ENCODE measurements around the gene RTN4. TPM values are rescaled to one million over a fixed set of nuclear protein-coding genes. Genes with fewer than 3 reads are reported as not detected.
"Not testable (repeated sequence)": the region's sequence is repeated elsewhere in the genome, so short reads cannot be mapped to it uniquely, and the experiment has no call there.

Gene RTN4
- total RNA-seq, result 100 to 1,000 TPM; 199 to 541 TPM
- polyA plus RNA-seq (ENCODE audit: insufficient read length in 2 of 2), result 100 to 1,000 TPM; 565 to 652 TPM
- long read RNA-seq, donor 1, full-length matches to known transcripts, result 141 of 289 reads
- long read RNA-seq, donor 1, partial matches to known transcripts, result 148 of 289 reads
- long read RNA-seq, donor 1, other reads (novel, unspliced or antisense), result 0 of 289 reads
- long read RNA-seq, donor 2, transcript RTN4-201 (7 exons, 2,333 nt), result major isoform, 11 of 60 reads
- long read RNA-seq, donor 2, transcript RTN4-205 (7 exons, 1,898 nt), result minor isoform, 8 of 60 reads
- long read RNA-seq, donor 2, partial matches to known transcripts, result 34 of 60 reads
- long read RNA-seq, donor 2, other reads (novel, unspliced or antisense), result 0 of 60 reads
- long read RNA-seq, donor 3, full-length matches to known transcripts, result 67 of 149 reads
- long read RNA-seq, donor 3, partial matches to known transcripts, result 82 of 149 reads
- long read RNA-seq, donor 3, other reads (novel, unspliced or antisense), result 0 of 149 reads
- long read RNA-seq, donor 4, transcript RTN4-215 (2 exons, 860 nt), result minor isoform, 12 of 55 reads
- long read RNA-seq, donor 4, transcript RTN4-201 (7 exons, 2,333 nt), result major isoform, 37 of 55 reads
- long read RNA-seq, donor 4, partial matches to known transcripts, result 0 of 55 reads
- long read RNA-seq, donor 4, other reads (novel, unspliced or antisense), result 0 of 55 reads

DNA sequence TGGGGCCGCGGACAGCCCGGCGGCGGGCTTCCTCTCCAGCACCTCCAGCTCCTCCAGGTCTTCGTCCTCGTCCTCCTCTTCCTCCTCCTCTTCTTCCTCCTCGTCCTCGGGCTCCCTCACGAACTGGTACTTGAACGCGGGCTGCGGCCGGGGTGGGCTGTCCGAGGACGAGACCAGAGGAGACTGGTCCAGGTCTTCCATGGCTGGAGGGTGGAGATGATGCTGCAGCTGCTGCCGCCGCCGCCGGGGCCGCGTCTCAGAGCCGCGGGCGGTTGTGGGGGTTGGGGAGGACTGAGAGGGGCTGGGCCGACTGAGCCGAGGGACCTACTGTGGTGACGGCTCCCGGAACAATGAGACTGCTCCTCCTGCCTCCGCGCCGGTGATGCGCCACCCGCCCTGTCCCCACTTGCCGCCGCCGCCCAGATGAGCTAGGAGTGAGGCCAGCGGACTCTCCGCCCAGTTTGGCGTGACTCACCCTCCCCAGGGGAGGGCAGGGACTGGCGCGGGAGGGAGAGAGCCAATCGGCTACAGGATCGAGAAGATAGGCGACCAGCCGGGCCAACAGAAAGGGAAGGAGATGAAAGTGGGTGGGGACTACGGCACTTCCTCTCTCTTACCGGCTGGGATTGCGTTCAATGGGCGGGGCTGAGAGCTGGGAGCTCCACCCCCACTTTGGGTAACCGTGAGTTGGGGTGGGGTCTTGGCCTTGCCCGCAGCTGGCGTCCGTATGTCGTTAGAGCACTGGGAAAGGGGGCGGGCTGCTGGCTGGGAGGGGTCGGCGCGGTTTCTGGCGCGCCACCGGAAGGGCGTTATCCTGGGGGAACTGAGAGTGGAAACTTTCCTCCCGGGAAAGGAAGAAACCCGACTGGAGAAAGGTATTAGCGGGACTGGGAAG lies at the start of gene RTN4:
TSS of gene RTN4 (minus strand) at position 352 of the 895 bp plus-strand sequence. CDS start at position 201, 151 bp downstream.
- Histone ChIP-seq H3K27me3 (ENCODE audit: control insufficient read depth, insufficient read depth, low read length) (no peaks in the 10 kb centered on the region), H3K4me1 (ENCODE audit: control insufficient read depth, insufficient read depth, low read length) (peaks cover 5% of the 10 kb centered on the region), H3K27ac (ENCODE audit: low read depth, low read length) (peak within 1 kb of the TSS; percentile 99), H3K36me3 (ENCODE audit: control insufficient read depth, insufficient read depth, low read length) (no peaks in the 10 kb centered on the region), H3K4me3 (ENCODE audit: low read depth, low read length) (peak within 1 kb of the TSS; percentile 73), H3K9me3 (ENCODE audit: control insufficient read depth, insufficient read depth, low read length) (no peaks in the 10 kb centered on the region)
- DNase-seq (ENCODE audit: low read depth in 4 of 6, low spot score in 6 of 6), result peak; percentile 93 to 100 (median 98)
- under 1% methylated on average over 53 of the region's 66 CpGs for WGBS (ENCODE audit: insufficient coverage)

DNA sequence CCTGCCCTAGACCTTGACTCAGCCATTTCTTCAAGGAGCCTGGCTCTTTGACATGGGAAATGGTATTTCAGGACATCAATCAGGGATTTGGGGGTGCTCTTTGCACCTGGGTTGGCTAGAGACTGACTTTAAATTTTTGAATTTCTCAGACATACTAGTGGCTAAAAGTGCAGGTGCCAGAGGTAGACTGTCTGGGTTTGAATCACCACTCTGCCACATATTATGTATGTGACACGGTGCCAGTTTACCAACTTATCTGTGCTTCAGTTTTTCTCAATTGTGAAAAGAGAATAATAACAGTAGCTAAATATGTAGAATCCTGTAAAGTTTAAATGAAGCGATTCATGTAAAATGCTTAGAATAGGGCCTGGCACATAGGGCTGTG lies 49.2 kb upstream of the RTN4 start:
- Histone ChIP-seq H3K36me3 (ENCODE audit: control insufficient read depth, insufficient read depth, low read length) (no peaks in the 10 kb centered on the region), H3K27ac (ENCODE audit: low read depth, low read length) (no peak overlapping the region), H3K4me3 (ENCODE audit: low read depth, low read length) (no peak overlapping the region), H3K27me3 (ENCODE audit: control insufficient read depth, insufficient read depth, low read length) (no peaks in the 10 kb centered on the region), H3K4me1 (ENCODE audit: control insufficient read depth, insufficient read depth, low read length) (no peaks in the 10 kb centered on the region), H3K9me3 (ENCODE audit: control insufficient read depth, insufficient read depth, low read length) (no peaks in the 10 kb centered on the region)
- WGBS (ENCODE audit: insufficient coverage), result no CpG with 5 or more reads among the region's 2 CpGs
- no peak for DNase-seq (ENCODE audit: low read depth in 4 of 6, low spot score in 6 of 6)

GRCh38 chr2:55097461-55098410 lies 47.5 kb upstream of the RTN4 start:
- H3K4me1 ChIP-seq (ENCODE audit: control insufficient read depth, insufficient read depth, low read length), result no peaks in the 10 kb centered on the region
- H3K4me3 ChIP-seq (ENCODE audit: low read depth, low read length), result no peak overlapping the region
- H3K27ac ChIP-seq (ENCODE audit: low read depth, low read length), result no peak overlapping the region
- WGBS (ENCODE audit: insufficient coverage), result 100% methylated on average over 1 of the region's 6 CpGs
- no peak for DNase-seq (ENCODE audit: low read depth in 4 of 6, low spot score in 6 of 6)
- no peaks in the 10 kb centered on the region for H3K9me3 ChIP-seq (ENCODE audit: control insufficient read depth, insufficient read depth, low read length)
- H3K27me3 ChIP-seq (ENCODE audit: control insufficient read depth, insufficient read depth, low read length), result no peaks in the 10 kb centered on the region
- no peaks in the 10 kb centered on the region for H3K36me3 ChIP-seq (ENCODE audit: control insufficient read depth, insufficient read depth, low read length)

- no peaks in the 10 kb centered on the region for H3K36me3 ChIP-seq (ENCODE audit: control insufficient read depth, insufficient read depth, low read length)
- no peak for DNase-seq (ENCODE audit: low read depth in 4 of 6, low spot score in 6 of 6)
- no peak overlapping the region for H3K27ac ChIP-seq (ENCODE audit: low read depth, low read length)
- WGBS (ENCODE audit: insufficient coverage), result 80% methylated on average over 1 of the region's 1 CpG
- no peaks in the 10 kb centered on the region for H3K27me3 ChIP-seq (ENCODE audit: control insufficient read depth, insufficient read depth, low read length)
- no peak overlapping the region for H3K4me3 ChIP-seq (ENCODE audit: low read depth, low read length)
- H3K9me3 ChIP-seq (ENCODE audit: control insufficient read depth, insufficient read depth, low read length), result no peaks in the 10 kb centered on the region
- no peaks in the 10 kb centered on the region for H3K4me1 ChIP-seq (ENCODE audit: control insufficient read depth, insufficient read depth, low read length)
Measured at GRCh38 chr2:55097082-55097460, 46.8 kb upstream of the RTN4 start.

GRCh38 chr2:55096586-55096985 lies 46.3 kb upstream of the RTN4 start:
- Histone ChIP-seq H3K9me3 (ENCODE audit: control insufficient read depth, insufficient read depth, low read length) (no peaks in the 10 kb centered on the region), H3K4me1 (ENCODE audit: control insufficient read depth, insufficient read depth, low read length) (no peaks in the 10 kb centered on the region), H3K27ac (ENCODE audit: low read depth, low read length) (no peak overlapping the region), H3K4me3 (ENCODE audit: low read depth, low read length) (no peak overlapping the region), H3K27me3 (ENCODE audit: control insufficient read depth, insufficient read depth, low read length) (no peaks in the 10 kb centered on the region), H3K36me3 (ENCODE audit: control insufficient read depth, insufficient read depth, low read length) (no peaks in the 10 kb centered on the region)
- WGBS (ENCODE audit: insufficient coverage), result 100% methylated on average over 1 of the region's 3 CpGs
- no peak for DNase-seq (ENCODE audit: low read depth in 4 of 6, low spot score in 6 of 6)

- Histone ChIP-seq H3K27me3 (ENCODE audit: control insufficient read depth, insufficient read depth, low read length) (no peaks in the 10 kb centered on the region), H3K36me3 (ENCODE audit: control insufficient read depth, insufficient read depth, low read length) (no peaks in the 10 kb centered on the region), H3K9me3 (ENCODE audit: control insufficient read depth, insufficient read depth, low read length) (no peaks in the 10 kb centered on the region), H3K27ac (ENCODE audit: low read depth, low read length) (no peak overlapping the region), H3K4me3 (ENCODE audit: low read depth, low read length) (no peak overlapping the region), H3K4me1 (ENCODE audit: control insufficient read depth, insufficient read depth, low read length) (no peaks in the 10 kb centered on the region)
- no CpG with 5 or more reads among the region's 4 CpGs for WGBS (ENCODE audit: insufficient coverage)
- no peak for DNase-seq (ENCODE audit: low read depth in 4 of 6, low spot score in 6 of 6)
Measured at GRCh38 chr2:55093381-55093780, 43.1 kb upstream of the RTN4 start.

DNA sequence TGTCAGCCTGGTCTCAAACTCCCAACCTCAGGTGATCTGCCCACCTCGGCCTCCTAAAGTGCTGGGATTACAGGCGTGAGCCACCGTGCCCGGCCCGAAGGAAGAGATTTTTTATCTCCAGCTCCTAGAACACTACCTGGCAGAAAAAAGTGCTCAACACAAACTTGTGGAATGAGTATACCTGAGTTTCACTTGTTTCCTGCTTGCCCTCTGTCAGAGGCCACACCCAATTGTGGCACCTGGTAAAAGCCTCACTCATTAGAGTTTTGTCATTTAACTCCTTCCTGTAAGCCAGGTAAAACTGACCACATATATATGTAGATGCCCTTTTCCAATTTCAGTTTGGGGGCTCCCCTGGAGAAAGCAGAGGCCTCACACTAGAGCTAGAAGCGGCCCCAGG lies 42.2 kb upstream of the RTN4 start:
- WGBS (ENCODE audit: insufficient coverage), result 100% methylated on average over 3 of the region's 6 CpGs
- Histone ChIP-seq H3K27me3 (ENCODE audit: control insufficient read depth, insufficient read depth, low read length) (no peaks in the 10 kb centered on the region), H3K4me1 (ENCODE audit: control insufficient read depth, insufficient read depth, low read length) (no peaks in the 10 kb centered on the region), H3K4me3 (ENCODE audit: low read depth, low read length) (no peak overlapping the region), H3K36me3 (ENCODE audit: control insufficient read depth, insufficient read depth, low read length) (no peaks in the 10 kb centered on the region), H3K27ac (ENCODE audit: low read depth, low read length) (no peak overlapping the region), H3K9me3 (ENCODE audit: control insufficient read depth, insufficient read depth, low read length) (no peaks in the 10 kb centered on the region)
- DNase-seq (ENCODE audit: low read depth in 4 of 6, low spot score in 6 of 6), result no peak

GRCh38 chr2:55091681-55092080 lies 41.4 kb upstream of the RTN4 start:
- H3K9me3 ChIP-seq (ENCODE audit: control insufficient read depth, insufficient read depth, low read length); H3K4me3 ChIP-seq (ENCODE audit: low read depth, low read length); H3K27ac ChIP-seq (ENCODE audit: low read depth, low read length); H3K27me3 ChIP-seq (ENCODE audit: control insufficient read depth, insufficient read depth, low read length); DNase-seq (ENCODE audit: low read depth in 4 of 6, low spot score in 6 of 6); H3K36me3 ChIP-seq (ENCODE audit: control insufficient read depth, insufficient read depth, low read length); H3K4me1 ChIP-seq (ENCODE audit: control insufficient read depth, insufficient read depth, low read length): not testable (repeated sequence)
- WGBS (ENCODE audit: insufficient coverage), result no CpG with 5 or more reads among the region's 4 CpGs

GRCh38 chr2:55090702-55091101 lies 40.5 kb upstream of the RTN4 start:
- no peak for DNase-seq (ENCODE audit: low read depth in 4 of 6, low spot score in 6 of 6)
- Histone ChIP-seq H3K4me1 (ENCODE audit: control insufficient read depth, insufficient read depth, low read length) (no peaks in the 10 kb centered on the region), H3K36me3 (ENCODE audit: control insufficient read depth, insufficient read depth, low read length) (no peaks in the 10 kb centered on the region), H3K4me3 (ENCODE audit: low read depth, low read length) (no peak overlapping the region), H3K9me3 (ENCODE audit: control insufficient read depth, insufficient read depth, low read length) (no peaks in the 10 kb centered on the region), H3K27ac (ENCODE audit: low read depth, low read length) (no peak overlapping the region), H3K27me3 (ENCODE audit: control insufficient read depth, insufficient read depth, low read length) (no peaks in the 10 kb centered on the region)
- 97% methylated on average over 2 of the region's 2 CpGs for WGBS (ENCODE audit: insufficient coverage)

Data from spinal cord (tissue), 10 donors.